GM19467 (cell line): ENCODE measurements around the gene PODN.

Source experiments
- ATAC-seq: cut with Tn5 transposase; IDR thresholded peaks from one replicate; pipeline ENCODE4 v1.9.1; 2021; ENCODE audit warnings: mild to moderate bottlenecking, moderate library complexity; ENCODE audit not compliant: unreplicated experiment

Gene PODN

DNA sequence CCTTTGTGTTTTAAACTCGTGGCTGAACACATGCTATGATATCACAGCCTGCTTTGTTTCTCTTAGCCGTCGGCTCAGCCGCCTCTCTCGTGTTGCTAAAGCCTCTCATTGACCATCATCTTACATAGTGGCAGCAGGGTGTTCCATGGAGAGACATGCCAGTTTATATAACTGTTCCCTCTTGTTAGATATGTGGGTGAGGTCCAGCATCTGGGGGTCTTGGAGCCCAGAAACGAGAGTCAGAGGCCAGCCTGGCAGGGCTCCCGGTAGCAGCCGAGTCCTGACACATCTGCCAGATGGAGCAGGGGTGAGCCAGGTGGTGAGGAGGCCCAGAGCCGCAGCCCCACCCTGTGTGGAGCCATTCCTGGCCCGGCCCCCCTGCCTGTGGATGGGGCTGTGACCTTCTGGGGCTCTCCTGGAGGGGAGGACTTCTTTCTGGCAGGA lies 11.9 kb downstream of the PODN start:
- no peak for ATAC-seq

DNA sequence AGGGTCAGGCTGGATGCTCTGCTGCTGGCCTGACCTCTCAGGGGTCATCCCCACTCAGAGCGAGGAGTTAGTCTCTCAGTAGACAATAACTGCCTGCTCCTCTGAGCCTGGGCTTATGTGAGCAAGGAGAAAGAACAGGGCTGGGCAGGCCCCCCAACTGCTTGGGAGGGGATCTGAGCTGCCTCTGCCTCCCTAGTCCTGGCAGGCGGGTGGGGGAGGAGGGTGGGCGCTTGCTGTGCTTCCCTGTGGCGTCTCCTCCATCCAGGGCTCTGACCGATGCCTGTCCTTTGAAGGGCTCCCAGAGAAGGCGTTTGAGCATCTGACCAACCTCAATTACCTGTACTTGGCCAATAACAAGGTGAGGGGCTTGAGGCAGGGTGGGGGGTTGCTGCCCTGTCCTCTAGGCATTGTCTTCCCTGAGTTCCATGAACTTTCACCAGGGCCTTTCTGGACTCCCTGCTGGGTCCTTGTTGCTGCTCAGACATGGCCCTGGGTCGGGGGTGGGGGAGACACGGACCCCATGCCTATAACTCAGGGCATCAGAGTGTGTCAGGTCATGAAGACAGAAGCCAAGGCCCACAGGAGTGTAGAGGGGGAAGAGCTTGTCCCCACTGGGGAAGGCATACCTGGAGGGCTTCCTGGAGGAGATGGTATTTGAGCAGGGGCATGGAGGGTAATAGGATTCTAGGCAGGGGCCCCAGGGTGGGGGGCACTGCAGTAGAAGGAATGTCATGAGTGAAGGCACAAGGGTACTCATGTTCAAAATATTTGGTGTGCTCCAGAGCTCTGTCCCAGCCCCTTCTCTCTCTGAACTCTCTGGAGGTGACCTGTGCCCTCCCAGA lies 12.5 kb downstream of the PODN start:
- no peak for ATAC-seq

DNA sequence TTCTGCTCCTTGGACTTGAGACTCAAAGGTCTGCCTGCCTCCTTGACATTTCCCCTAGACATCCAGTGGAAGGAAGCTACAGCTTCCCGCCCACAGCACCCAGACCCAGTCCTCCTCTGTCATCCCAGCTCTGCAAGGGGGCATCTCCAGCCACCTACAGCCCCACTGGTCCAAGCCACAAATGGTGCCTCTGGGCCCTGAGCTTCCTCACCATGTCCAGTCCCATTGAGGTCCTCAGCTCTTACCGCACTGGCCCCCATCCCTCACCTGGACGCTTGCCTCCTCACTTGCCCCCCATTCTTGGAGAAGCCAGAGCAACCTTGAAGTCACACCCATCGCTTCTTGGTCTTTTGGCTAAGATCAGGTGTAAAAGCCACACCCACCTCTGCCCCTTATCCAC lies 13.2 kb downstream of the PODN start:
- ATAC-seq = no peak

DNA sequence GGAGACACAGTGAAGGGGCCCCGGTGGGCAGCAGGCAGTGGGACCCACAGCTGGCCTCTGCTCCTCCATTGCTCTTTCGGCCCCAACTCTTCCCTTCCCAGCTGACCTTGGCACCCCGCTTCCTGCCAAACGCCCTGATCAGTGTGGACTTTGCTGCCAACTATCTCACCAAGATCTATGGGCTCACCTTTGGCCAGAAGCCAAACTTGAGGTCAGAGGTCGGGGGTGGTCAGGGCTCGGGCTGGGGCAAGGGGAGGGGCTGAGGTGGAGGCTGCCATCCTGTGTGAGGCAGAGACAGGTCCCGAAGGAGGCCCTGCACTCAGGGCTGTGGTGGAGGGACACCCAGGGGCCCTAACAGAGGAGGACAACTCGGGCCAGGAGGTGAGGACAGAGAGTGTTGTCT lies 13.7 kb downstream of the PODN start:
- no peak for ATAC-seq

DNA sequence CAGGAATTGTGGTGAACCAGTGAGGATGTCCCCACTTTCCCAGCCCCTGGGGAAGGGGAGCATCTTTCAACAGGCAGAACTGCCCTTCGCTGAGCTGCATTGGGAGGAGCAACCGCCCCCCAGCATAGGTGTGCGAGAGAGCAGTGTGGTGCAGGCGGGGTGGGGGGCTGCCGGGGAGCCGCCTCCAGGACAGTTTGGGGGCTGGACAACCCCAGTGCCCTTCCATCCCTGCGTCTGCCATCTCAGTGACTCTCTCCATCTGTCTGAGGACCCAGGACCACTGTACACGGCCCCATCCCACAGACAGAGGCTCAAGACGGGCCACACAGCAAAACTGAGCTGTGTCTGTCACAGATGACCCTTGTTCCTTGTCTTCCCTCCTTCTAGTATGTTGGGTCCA lies 14.2 kb downstream of the PODN start:
- no peak for ATAC-seq

DNA sequence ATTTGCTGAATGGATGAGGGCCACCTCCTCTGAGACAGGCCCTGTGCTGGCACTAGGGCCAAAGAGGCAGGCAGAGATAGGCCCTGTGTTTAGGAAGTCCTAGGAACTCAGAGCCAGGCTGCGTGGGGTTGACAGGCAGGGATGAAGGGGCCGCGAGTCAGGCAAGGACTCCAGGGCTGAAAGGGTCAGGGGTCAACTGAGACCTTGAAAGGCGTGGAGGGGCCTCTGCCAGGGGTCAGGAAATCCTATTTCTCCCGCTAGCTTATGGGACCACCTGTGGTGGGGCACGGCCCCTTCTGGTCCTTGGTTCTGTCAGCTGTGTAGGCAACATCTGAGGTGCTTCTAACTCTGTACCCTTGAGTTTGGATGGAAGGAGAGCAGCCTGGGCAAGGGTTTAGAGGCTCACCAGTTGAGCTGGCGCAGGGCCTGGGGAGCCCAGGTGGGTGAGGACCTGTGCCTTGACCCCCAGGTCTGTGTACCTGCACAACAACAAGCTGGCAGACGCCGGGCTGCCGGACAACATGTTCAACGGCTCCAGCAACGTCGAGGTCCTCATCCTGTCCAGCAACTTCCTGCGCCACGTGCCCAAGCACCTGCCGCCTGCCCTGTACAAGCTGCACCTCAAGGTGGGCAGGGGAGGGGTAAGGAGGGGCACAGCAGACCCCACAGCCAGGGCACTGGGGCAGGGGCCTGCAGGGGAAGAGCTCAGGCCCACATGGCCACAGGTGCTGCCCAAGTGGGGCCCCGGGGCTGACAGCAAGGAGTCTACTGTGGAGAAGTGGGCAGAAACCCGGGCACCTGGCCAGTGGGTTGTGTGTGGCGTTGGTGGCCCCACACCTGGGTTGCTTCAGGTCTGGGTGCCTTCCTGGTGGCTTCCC lies 14.9 kb downstream of the PODN start:
- no peak for ATAC-seq

DNA sequence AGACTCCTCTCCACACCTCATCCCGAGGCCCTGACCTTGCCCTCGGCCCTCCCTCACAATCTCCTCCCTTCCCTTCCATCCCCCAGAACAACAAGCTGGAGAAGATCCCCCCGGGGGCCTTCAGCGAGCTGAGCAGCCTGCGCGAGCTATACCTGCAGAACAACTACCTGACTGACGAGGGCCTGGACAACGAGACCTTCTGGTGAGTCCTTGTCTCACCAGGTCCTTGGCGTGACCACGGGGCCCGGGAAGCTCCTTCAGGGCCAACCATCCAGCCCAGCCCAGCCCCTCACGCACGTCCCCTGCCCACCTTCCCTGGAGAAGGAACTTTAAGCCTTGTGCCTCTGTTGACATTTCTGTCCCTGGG lies 15.6 kb downstream of the PODN start:
- ATAC-seq = no peak

DNA sequence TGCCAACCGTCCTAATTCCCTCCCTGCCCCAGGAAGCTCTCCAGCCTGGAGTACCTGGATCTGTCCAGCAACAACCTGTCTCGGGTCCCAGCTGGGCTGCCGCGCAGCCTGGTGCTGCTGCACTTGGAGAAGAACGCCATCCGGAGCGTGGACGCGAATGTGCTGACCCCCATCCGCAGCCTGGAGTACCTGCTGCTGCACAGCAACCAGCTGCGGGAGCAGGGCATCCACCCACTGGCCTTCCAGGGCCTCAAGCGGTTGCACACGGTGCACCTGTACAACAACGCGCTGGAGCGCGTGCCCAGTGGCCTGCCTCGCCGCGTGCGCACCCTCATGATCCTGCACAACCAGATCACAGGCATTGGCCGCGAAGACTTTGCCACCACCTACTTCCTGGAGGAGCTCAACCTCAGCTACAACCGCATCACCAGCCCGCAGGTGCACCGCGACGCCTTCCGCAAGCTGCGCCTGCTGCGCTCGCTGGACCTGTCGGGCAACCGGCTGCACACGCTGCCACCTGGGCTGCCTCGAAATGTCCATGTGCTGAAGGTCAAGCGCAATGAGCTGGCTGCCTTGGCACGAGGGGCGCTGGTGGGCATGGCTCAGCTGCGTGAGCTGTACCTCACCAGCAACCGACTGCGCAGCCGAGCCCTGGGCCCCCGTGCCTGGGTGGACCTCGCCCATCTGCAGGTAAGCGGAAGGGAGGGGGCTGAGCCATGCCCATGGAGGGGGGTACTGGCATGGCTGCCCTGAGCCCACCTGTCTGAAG lies 16.5 kb downstream of the PODN start:
- ATAC-seq = no peak

DNA sequence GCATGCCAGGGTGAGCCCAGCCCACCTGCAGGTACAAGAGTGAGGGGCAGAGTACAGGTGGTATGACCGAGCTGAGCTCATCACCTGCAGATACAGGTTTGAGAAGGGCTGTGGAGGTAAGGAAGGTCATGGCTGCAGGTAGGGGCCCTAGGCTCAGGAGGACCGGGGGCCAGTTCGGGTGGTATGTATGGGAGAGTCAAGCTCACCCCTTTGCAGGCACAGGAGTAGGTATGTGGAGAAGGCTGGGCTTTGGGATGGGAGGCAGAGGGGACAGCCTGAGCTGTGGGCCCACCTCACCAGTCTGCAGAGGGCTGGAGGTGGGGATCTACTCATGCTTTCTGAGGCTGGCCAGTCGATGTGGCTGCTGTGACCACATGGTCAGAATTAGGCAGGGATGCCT lies 17.2 kb downstream of the PODN start:
- ATAC-seq = no peak

DNA sequence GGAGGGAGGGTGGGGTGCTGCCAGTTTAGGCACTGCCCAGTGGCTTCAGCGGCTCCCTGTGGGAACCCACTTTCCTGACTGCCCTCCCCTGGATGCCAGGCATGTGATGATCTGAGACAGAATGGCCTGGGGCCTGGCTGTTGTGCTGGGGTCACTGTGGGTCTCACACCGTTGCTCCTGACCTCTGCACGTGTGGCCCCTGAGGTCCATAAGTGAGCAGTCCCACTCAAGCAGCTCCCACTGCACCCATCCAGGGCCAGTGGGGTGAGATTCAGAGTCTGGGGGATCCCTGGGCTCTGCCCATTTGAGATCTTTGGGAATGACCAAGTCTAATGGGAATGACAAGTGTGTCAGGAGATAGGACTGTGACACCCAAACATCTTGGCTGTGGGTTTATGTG lies 18.0 kb downstream of the PODN start:
- ATAC-seq = no peak

DNA sequence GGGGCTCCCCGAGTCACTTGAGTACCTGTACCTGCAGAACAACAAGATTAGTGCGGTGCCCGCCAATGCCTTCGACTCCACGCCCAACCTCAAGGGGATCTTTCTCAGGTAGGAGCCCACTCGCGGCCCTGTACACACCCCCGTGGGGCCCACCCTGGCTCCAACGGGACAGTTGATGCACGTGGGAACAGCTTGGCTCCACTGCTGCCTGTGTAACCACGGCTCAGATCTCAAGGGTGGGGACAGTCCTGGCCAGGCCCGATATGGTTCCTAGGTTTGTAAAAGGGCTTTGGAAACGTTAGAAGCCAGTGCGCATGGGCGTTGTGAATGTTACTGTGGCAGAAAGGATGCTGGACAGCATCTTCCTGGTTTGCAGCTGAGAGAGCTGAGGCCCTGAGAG lies 18.8 kb downstream of the PODN start:
- no peak for ATAC-seq

DNA sequence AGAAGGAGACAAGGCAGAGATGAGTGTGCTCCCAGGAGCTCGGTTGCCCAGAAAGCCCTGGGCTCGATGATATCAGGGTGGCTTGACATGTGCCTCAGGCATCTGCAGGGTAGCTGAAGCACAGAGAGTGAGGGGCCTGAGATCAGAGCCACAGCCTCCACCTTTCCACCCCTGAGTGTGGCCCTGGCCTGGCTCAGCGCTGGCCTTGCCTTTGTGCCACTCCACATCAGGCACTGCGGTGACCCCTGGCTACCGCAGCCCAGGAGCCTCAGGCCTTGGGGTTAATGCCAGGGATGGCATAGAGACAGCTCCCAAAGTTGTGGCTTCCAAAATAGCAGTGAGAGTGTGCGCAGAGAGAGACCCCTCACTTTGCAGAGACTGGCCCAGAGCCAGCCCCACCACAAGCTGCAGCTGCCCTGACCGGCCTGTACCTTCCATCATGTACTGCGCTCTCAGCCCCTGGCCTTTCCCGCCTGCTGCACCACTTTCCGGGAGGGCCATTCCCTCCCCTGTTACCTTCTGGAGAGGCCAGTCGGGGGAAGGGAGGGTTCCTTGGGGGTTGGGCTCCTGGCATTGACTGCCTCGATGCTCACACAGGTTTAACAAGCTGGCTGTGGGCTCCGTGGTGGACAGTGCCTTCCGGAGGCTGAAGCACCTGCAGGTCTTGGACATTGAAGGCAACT lies 19.5 kb downstream of the PODN start:
- ATAC-seq = no peak

DNA sequence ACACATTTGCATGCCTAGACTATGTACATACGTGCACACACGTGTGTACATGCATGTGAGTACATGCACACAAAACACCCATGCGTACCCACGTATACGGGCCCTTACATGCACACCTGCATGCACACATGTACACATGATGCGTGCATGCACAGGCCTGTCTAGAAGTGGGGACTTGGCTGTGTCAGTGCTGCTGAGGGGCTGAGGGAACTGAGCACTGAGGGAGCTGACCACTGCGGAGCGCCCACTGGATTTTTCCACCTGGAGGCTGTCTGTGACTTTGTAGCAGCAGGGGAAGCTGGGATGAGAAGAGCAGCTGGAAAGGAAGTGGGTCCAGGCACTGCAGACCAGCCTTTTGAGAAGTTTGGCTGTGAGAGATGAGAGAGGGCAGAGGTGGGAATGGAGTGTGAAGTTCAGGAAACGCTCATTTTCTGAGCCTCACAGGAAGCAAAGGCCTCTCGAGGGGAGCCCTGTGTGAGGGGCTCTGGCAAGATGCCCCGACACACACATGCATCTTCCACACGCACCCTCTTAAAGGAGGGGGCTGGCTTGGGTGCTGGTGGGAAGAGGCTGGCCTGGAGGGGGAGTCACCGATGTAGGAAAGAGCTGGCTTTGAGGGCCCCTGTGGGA lies 20.9 kb downstream of the PODN start:
- no peak for ATAC-seq

DNA sequence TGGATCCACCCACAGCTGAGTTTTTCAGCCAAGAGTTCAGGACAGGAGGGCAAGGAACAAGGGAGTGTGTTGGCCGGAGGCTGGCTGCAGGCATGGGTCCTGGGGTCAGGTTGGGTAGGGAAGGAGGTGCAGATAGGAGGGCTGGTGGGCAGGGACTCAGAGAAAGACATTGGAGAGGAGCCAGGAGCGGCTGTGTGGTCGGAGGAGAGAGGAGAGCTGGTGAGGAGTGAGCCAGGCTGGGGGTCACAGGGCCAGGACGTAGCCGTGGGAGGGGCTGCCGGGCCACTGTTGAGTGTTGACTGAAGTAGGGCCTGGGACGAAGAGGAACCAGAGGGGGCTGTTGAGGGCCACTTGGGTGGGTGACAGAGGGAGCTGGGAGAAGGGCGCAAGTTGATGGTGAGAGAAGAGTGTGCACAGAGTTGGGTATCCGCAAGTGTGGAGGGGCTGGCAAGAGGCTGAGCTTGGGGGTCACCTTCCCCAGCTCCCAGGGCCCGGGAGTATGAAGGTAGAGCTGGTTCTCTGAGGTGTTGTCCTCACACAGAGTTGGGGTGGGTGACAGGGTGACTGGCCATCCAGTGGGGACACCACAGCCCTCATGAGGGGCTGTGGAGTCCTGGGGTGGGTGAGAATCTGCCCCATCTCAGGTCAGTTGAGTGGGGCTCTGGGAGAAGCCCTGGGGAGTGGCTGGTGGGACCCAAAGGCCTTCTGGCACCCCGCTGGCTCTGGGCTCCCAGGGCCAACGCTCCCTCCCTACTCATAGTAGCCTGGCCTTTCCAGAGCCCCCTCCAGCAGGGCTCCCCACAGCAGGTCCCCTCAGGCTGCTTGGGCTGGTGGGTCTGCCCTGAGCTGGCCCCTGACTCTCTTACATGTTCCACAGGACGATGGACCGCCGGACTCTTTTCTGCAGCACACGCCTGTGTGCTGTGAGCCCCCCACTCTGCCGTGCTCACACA lies 21.9 kb downstream of the PODN start:
- ATAC-seq = no peak

DNA sequence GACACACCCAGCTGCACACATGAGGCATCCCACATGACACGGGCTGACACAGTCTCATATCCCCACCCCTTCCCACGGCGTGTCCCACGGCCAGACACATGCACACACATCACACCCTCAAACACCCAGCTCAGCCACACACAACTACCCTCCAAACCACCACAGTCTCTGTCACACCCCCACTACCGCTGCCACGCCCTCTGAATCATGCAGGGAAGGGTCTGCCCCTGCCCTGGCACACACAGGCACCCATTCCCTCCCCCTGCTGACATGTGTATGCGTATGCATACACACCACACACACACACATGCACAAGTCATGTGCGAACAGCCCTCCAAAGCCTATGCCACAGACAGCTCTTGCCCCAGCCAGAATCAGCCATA lies 22.6 kb downstream of the PODN start:
- no peak for ATAC-seq

DNA sequence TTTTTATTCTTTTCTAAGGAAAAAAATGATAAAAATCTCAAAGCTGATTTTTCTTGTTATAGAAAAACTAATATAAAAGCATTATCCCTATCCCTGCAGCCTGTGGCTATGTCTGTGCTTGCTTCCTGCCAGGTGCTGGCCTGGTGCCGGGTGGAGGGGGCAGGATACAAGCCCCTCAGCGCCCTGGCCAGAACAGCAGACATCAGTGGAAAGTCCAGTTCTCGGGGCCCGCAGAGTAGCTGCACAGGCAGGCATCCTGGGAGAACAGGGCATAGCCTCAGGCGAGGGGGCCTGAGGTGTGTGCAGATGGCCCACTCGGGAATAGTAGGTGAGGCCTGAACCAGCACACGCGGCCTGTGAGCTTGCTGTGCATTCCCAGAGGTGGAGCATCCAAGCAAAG lies 23.4 kb downstream of the PODN start:
- no peak for ATAC-seq

DNA sequence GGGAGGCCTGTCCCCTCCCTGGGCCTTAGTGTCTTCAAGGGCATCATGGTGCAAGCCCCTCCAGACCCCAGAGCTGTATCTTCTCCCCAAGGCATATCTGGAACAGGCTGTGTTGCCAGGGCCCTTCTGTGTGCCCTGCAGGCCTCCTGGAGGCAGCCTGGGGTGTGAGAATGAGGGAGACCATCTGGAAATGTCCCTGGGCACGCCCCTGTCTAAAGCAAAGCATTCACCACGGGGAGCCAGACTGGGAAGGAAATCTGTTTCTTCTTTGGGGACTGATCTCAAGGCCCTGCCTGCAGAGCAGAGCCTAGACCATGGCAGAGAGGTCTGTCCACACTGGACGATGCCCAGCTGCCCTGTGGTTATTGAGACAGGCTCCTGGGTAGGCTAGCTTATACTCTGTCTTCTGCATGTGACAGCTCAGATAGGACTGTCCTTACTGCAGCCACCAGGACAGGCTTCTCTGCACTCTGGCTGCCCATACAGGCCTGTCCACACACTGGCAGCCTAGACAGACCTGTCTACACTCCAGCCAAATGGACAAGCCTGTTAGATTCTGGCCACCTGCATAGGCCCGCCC lies 24.6 kb downstream of the PODN start:
- no peak for ATAC-seq

DNA sequence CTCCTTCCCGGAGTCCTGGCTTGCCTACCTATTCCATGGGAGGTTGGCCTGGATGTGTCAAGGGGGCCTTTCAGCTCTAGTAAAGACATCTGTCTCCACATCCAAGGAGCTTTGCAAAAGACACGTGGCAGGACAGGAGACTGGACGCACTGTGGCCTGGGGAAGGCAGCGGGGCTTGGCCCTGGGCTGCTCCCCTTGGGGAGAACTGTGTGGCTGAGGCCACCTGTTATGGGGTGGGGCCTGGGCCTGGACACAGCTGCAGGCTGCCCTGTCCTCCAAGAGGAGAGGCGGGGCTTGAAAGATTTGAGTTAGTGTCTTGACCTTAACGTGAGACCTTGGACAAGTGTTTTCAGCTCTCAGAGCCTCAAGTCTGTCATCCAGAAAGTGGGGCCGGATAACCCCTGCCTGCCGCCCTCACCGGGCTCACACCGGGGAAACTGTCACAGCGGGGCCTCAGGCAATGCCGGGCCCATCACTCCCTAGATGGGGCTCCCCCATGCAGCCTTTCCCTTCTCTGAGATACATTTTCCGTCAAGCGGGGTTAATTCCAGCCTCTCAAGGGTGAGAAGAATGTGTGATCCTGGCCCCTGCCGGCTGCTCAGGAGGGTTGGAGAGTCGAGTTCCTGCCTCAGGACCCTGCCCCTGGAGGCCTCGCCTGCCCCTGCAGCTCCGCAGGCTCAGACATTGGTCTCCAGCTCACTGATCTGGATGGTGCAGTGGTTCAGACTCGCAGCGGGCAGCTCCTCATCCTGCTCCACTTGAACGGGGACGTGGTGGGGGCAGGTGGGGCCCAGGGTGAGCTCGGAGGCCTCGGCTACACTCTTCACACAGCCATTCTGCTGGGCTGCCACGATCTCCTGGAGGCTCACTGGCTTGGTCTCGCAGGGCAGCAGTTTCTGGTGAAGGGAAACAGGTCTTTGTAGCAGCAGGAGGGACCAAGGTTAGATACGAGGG lies 25.6 kb downstream of the PODN start:
- ATAC-seq = no peak
